HL-60 (cell line): ENCODE measurements around the gene KCTD13.

Experiments
- GABPA ChIP-seq: IDR thresholded peaks from 2 replicates; pipeline ENCODE4 v1.6.1; 2012; ENCODE audit warnings: low read depth
- POLR2AphosphoS5 ChIP-seq: IDR thresholded peaks from 2 replicates; pipeline ENCODE4 v1.6.1; 2012; ENCODE audit warnings: low read depth
- TF ChIP-seq, protein P1 (sequence below): IDR thresholded peaks from one replicate; pipeline ENCODE4 v1.5.1; 2011; ENCODE audit warnings: low read length, control low read depth, inconsistent platforms; ENCODE audit not compliant: insufficient read depth
- TF ChIP-seq, protein P2 (sequence below): IDR thresholded peaks from 2 replicates; pipeline ENCODE4 v1.6.1; 2012; ENCODE audit warnings: low read depth; ENCODE audit not compliant: insufficient replicate concordance

DNA sequence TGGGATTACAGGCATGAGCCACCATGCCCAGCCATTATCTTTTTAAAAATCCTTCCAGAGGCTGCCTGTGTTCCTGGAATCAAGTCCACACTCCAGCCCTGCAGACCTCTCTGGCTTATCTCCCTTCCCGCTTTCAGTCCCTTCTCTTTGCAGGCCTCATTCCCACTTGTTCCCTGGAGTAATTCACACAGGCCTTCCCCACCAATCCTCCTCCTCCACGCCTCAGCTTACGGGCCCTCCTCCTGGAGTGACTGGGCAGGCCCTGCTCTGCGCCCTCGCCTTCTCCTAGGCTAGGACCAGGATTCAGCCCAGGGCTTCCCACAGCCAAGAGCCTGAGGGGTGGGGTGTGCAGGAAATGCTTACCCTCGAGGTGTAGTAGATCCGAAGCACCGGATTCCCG, 65.8 kb downstream of the KCTD13 start:
- TF ChIP-seq, protein P1, sequence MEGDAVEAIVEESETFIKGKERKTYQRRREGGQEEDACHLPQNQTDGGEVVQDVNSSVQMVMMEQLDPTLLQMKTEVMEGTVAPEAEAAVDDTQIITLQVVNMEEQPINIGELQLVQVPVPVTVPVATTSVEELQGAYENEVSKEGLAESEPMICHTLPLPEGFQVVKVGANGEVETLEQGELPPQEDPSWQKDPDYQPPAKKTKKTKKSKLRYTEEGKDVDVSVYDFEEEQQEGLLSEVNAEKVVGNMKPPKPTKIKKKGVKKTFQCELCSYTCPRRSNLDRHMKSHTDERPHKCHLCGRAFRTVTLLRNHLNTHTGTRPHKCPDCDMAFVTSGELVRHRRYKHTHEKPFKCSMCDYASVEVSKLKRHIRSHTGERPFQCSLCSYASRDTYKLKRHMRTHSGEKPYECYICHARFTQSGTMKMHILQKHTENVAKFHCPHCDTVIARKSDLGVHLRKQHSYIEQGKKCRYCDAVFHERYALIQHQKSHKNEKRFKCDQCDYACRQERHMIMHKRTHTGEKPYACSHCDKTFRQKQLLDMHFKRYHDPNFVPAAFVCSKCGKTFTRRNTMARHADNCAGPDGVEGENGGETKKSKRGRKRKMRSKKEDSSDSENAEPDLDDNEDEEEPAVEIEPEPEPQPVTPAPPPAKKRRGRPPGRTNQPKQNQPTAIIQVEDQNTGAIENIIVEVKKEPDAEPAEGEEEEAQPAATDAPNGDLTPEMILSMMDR = no peak
- TF ChIP-seq POLR2AphosphoS5 = no peak
- TF ChIP-seq GABPA = no peak
- TF ChIP-seq, protein P2, sequence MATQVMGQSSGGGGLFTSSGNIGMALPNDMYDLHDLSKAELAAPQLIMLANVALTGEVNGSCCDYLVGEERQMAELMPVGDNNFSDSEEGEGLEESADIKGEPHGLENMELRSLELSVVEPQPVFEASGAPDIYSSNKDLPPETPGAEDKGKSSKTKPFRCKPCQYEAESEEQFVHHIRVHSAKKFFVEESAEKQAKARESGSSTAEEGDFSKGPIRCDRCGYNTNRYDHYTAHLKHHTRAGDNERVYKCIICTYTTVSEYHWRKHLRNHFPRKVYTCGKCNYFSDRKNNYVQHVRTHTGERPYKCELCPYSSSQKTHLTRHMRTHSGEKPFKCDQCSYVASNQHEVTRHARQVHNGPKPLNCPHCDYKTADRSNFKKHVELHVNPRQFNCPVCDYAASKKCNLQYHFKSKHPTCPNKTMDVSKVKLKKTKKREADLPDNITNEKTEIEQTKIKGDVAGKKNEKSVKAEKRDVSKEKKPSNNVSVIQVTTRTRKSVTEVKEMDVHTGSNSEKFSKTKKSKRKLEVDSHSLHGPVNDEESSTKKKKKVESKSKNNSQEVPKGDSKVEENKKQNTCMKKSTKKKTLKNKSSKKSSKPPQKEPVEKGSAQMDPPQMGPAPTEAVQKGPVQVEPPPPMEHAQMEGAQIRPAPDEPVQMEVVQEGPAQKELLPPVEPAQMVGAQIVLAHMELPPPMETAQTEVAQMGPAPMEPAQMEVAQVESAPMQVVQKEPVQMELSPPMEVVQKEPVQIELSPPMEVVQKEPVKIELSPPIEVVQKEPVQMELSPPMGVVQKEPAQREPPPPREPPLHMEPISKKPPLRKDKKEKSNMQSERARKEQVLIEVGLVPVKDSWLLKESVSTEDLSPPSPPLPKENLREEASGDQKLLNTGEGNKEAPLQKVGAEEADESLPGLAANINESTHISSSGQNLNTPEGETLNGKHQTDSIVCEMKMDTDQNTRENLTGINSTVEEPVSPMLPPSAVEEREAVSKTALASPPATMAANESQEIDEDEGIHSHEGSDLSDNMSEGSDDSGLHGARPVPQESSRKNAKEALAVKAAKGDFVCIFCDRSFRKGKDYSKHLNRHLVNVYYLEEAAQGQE = no peak
